NCI-H774 (cell line): ENCODE measurements around the gene PABPN1.

Source experiments
- DNase-seq: peaks from one replicate; lab custom pipeline; 2025; lab: John Stamatoyannopoulos, UW

Gene PABPN1

GRCh38 chr14:23358042-23358441 lies 36.8 kb downstream of the PABPN1 start:
- DNase-seq: no peak

- DNase-seq: no peak
These were observed 37.4 kb downstream of the PABPN1 start for GRCh38 chr14:23358553-23359166.

GRCh38 chr14:23359167-23359626 lies 37.9 kb downstream of the PABPN1 start:
- DNase-seq: no peak

- no peak for DNase-seq
These were observed 38.6 kb downstream of the PABPN1 start for GRCh38 chr14:23359722-23360447.

GRCh38 chr14:23360496-23360895 lies 39.2 kb downstream of the PABPN1 start:
- no peak for DNase-seq

GRCh38 chr14:23361320-23361719 lies 40.1 kb downstream of the PABPN1 start:
- no peak for DNase-seq

GRCh38 chr14:23361763-23362162 lies 40.5 kb downstream of the PABPN1 start:
- DNase-seq: no peak

- DNase-seq: no peak
These were observed 40.9 kb downstream of the PABPN1 start for GRCh38 chr14:23362200-23362599.

GRCh38 chr14:23364164-23365035 lies 43.1 kb downstream of the PABPN1 start:
- DNase-seq: no peak

- no peak for DNase-seq
These were observed 43.9 kb downstream of the PABPN1 start, which contains the start of gene EFS for GRCh38 chr14:23365036-23365731. EFS (minus strand) TSS chr14:23365172; CDS start chr14:23365025, 147 bp downstream.

- no peak for DNase-seq
These were observed 44.6 kb downstream of the PABPN1 start for GRCh38 chr14:23365732-23366425.

GRCh38 chr14:23366426-23366921 lies 45.2 kb downstream of the PABPN1 start:
- no peak for DNase-seq

GRCh38 chr14:23370221-23370620 lies 49.0 kb downstream of the PABPN1 start:
- no peak for DNase-seq

GRCh38 chr14:23371865-23372264 lies 50.6 kb downstream of the PABPN1 start:
- DNase-seq: no peak

- DNase-seq: no peak
These were observed 51.3 kb downstream of the PABPN1 start, which contains the start of gene IL25 for GRCh38 chr14:23372509-23372908. IL25 (plus strand) TSS chr14:23372809.

- no peak for DNase-seq
These were observed 51.8 kb downstream of the PABPN1 start for GRCh38 chr14:23373041-23373440.
